GM06990 (cell line): ENCODE measurements around the gene RGS9BP.
"Not testable (repeated sequence)": the region's sequence is repeated elsewhere in the genome, so short reads cannot be mapped to it uniquely, and the experiment has no call there.

Experiments
- DNase-seq: peaks from one replicate; pipeline ENCODE4 v3.0.0-alpha.2; 2011; ENCODE audit not compliant: insufficient read length; ENCODE audit errors: extremely low read depth
- H3K27me3 ChIP-seq: replicated peaks from 2 replicates; pipeline ENCODE4 v1.6.0; 2011; ENCODE audit warnings: low read length; ENCODE audit not compliant: control insufficient read depth, insufficient read depth
- H3K36me3 ChIP-seq: 2 replicates; pipeline ENCODE4 v1.5.1; 2011; ENCODE audit warnings: low read length; ENCODE audit not compliant: control insufficient read depth, insufficient read depth
- H3K4me3 ChIP-seq: replicated peaks from 2 replicates; pipeline ENCODE4 v1.5.1; 2011; ENCODE audit warnings: low read depth, mild to moderate bottlenecking, control low read depth, low read length
- CTCF ChIP-seq: IDR thresholded peaks from 2 replicates; pipeline ENCODE4 v1.5.1; 2011; ENCODE audit warnings: low read length, control low read depth, mild to moderate bottlenecking, inconsistent platforms; ENCODE audit not compliant: insufficient read depth, poor library complexity, severe bottlenecking

The RGS9BP gene

GRCh38 chr19:32687681-32688080 lies 12.0 kb downstream of the RGS9BP start:
- no peaks in the 10 kb centered on the region for H3K27me3 ChIP-seq
- DNase-seq, result no peak
- H3K36me3 ChIP-seq, result no peaks in the 10 kb centered on the region
- no peak for TF ChIP-seq CTCF
- no peak overlapping the region for H3K4me3 ChIP-seq

GRCh38 chr19:32688311-32688710 lies 12.7 kb downstream of the RGS9BP start:
- Histone ChIP-seq H3K4me3 (no peak overlapping the region), H3K36me3 (no peaks in the 10 kb centered on the region), H3K27me3 (no peaks in the 10 kb centered on the region)
- DNase-seq, result no peak
- TF ChIP-seq CTCF, result no peak

GRCh38 chr19:32691291-32691951 lies 15.8 kb downstream of the RGS9BP start, which contains the start of gene NUDT19:
Gene NUDT19 (plus strand): TSS chr19:32691821. CDS start chr19:32691961, 140 bp downstream.
- TF ChIP-seq CTCF, result no peak
- DNase-seq, result peak; percentile 89
- Histone ChIP-seq H3K27me3 (no peaks in the 10 kb centered on the region), H3K4me3 (peak within 1 kb of the TSS; percentile 75), H3K36me3 (no peaks in the 10 kb centered on the region; the same call in 1 of the 2 replicates)

- Histone ChIP-seq H3K36me3 (no peaks in the 10 kb centered on the region; the same call in none of the 2 replicates), H3K27me3 (no peaks in the 10 kb centered on the region), H3K4me3 (peak overlapping the region; percentile 75)
- peak; percentile 84 for DNase-seq
- TF ChIP-seq CTCF, result no peak
Observed at GRCh38 chr19:32691952-32692726, 16.5 kb downstream of the RGS9BP start.

- no peak for TF ChIP-seq CTCF
- Histone ChIP-seq H3K27me3 (no peaks in the 10 kb centered on the region), H3K36me3 (peaks cover 2% of the 10 kb centered on the region), H3K4me3 (peak overlapping the region; percentile 75)
- no peak for DNase-seq
Observed at GRCh38 chr19:32692727-32693061, 17.0 kb downstream of the RGS9BP start.

GRCh38 chr19:32693151-32694108 lies 17.8 kb downstream of the RGS9BP start:
- peak overlapping the region; percentile 75 for H3K4me3 ChIP-seq
- DNase-seq, H3K27me3 ChIP-seq, H3K36me3 ChIP-seq: not testable (repeated sequence)

GRCh38 chr19:32694316-32694715 lies 18.7 kb downstream of the RGS9BP start:
- not testable (repeated sequence) for H3K27me3 ChIP-seq, H3K4me3 ChIP-seq, H3K36me3 ChIP-seq, DNase-seq

GRCh38 chr19:32694851-32695250 lies 19.2 kb downstream of the RGS9BP start:
- not testable (repeated sequence) for DNase-seq, H3K36me3 ChIP-seq, H3K4me3 ChIP-seq, H3K27me3 ChIP-seq
